ENCODE measurements around the gene BFAR. TPM values are rescaled to one million over a fixed set of nuclear protein-coding genes. Genes with fewer than 3 reads are reported as not detected.

BFAR gene
- total and polyA plus RNA-seq, 9 of the 15 experiments (the other 6 are each of a cell fraction or from before 2014, with no cell fraction given), result 45.0 to 82.6 (median 60.4) TPM

DNA sequence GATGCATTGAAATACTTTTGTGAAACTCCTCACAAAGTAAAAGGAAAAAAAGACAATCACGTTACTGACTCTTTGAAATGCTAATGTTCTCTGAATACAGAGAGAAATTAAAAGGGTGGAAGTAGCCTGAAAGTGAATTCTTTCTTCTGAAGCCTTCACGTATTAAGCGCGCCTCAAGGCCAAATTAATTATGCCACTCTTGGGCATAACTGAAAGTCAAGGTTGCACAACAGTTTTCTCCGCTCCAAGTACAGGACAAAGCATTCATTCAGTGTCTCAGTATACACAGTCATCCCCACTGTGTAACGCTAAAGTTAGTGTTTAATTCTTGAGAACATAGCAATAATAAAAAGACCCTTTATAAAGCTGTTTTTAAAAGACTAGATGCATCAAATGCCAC lies 24.1 kb upstream of the BFAR start:
- POLR2A ChIA-PET, result interaction anchor here (1.2 kb wide), 1 partner anchor 22 kb away, joined by 3 read pairs; the partner anchor contains the start of gene PARN
- no peaks in the 10 kb centered on the region for H3K27me3 ChIP-seq (ENCODE audit: control insufficient read depth in 2 of 2, insufficient read depth in 2 of 2, low read length in 2 of 2)
- FAIRE-seq (no peak), ATAC-seq (no peak), DNase-seq (ENCODE audit: extremely low read depth in 1 of 4, low spot score in 3 of 4) (no peak)
- 95% methylated on average over 6 of the region's 6 CpGs for WGBS (ENCODE audit: insufficient coverage, low coverage, missing lambda C conversion rate)
- intact Hi-C loops (cut with micrococcal nuclease) (no loop called here), in situ Hi-C loops (cut with MboI) (no loop called here)
- H3K4me2 ChIP-seq (ENCODE audit: insufficient read depth, low read length), result no peak overlapping the region
- no peaks in the 10 kb centered on the region for H3K79me2 ChIP-seq (ENCODE audit: control insufficient read depth, insufficient read depth, low read length)
- no peaks in the 10 kb centered on the region for H3K9me1 ChIP-seq (ENCODE audit: control insufficient read depth, insufficient read depth, low read length)
- H4K20me1 ChIP-seq (replicated peaks; ENCODE audit: control insufficient read depth, insufficient read depth, low read length), result no peaks in the 10 kb centered on the region; the same call in 1 of the 2 replicates
- no peaks in the 10 kb centered on the region for H3K9me3 ChIP-seq (replicated peaks; ENCODE audit: control insufficient read depth, insufficient read depth, low read depth, low read length)
- no TSS peak for BruUV-seq (replicated peaks)
- no peak overlapping the region for H2AFZ ChIP-seq (ENCODE audit: low read depth, low read length)
- H3K4me3 ChIP-seq, result no peak overlapping the region
- H3K9ac ChIP-seq (ENCODE audit: insufficient read depth in 1 of 2, low read depth in 2 of 2, low read length in 2 of 2), result no peak overlapping the region
- H3K36me3 ChIP-seq (ENCODE audit: control insufficient read depth, insufficient read depth, low read length), result peaks cover 70% of the 10 kb centered on the region
- CTCF ChIA-PET (ENCODE audit: low intra/inter-chr PET ratio), result no interaction called here
- H3K4me1 ChIP-seq (replicated peaks in 1 of 2; ENCODE audit: control insufficient read depth in 2 of 2, insufficient read depth in 2 of 2, low read length in 2 of 2), result no peaks in the 10 kb centered on the region
- no peak overlapping the region for H3K27ac ChIP-seq (ENCODE audit: extremely low read depth, low read depth, low read length)
- TF ChIP-seq ZKSCAN8 (CRISPR knock-in tag; IDR thresholded peaks at IDR 0.05) (no peak), MYC (IDR thresholded peaks at IDR 0.05; ENCODE audit: low read depth, low read length) (no peak), MYC (CRISPR knock-in tag; IDR thresholded peaks at IDR 0.05; ENCODE audit: borderline replicate concordance, low read depth) (no peak), ZNF239 (CRISPR knock-in tag; IDR thresholded peaks at IDR 0.05) (no peak), ZNF512 (tag; IDR thresholded peaks at IDR 0.05) (no peak), ERF (CRISPR knock-in tag; IDR thresholded peaks at IDR 0.05) (no peak), FOXK1 (CRISPR knock-in tag; IDR thresholded peaks at IDR 0.05; ENCODE audit: borderline replicate concordance) (no peak)
- TF ChIP-seq, protein P1, sequence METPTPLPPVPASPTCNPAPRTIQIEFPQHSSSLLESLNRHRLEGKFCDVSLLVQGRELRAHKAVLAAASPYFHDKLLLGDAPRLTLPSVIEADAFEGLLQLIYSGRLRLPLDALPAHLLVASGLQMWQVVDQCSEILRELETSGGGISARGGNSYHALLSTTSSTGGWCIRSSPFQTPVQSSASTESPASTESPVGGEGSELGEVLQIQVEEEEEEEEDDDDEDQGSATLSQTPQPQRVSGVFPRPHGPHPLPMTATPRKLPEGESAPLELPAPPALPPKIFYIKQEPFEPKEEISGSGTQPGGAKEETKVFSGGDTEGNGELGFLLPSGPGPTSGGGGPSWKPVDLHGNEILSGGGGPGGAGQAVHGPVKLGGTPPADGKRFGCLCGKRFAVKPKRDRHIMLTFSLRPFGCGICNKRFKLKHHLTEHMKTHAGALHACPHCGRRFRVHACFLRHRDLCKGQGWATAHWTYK (CRISPR knock-in tag; IDR thresholded peaks at IDR 0.05), result no peak
- TF ChIP-seq, protein P2, sequence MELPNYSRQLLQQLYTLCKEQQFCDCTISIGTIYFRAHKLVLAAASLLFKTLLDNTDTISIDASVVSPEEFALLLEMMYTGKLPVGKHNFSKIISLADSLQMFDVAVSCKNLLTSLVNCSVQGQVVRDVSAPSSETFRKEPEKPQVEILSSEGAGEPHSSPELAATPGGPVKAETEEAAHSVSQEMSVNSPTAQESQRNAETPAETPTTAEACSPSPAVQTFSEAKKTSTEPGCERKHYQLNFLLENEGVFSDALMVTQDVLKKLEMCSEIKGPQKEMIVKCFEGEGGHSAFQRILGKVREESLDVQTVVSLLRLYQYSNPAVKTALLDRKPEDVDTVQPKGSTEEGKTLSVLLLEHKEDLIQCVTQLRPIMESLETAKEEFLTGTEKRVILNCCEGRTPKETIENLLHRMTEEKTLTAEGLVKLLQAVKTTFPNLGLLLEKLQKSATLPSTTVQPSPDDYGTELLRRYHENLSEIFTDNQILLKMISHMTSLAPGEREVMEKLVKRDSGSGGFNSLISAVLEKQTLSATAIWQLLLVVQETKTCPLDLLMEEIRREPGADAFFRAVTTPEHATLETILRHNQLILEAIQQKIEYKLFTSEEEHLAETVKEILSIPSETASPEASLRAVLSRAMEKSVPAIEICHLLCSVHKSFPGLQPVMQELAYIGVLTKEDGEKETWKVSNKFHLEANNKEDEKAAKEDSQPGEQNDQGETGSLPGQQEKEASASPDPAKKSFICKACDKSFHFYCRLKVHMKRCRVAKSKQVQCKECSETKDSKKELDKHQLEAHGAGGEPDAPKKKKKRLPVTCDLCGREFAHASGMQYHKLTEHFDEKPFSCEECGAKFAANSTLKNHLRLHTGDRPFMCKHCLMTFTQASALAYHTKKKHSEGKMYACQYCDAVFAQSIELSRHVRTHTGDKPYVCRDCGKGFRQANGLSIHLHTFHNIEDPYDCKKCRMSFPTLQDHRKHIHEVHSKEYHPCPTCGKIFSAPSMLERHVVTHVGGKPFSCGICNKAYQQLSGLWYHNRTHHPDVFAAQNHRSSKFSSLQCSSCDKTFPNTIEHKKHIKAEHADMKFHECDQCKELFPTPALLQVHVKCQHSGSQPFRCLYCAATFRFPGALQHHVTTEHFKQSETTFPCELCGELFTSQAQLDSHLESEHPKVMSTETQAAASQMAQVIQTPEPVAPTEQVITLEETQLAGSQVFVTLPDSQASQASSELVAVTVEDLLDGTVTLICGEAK (IDR thresholded peaks at IDR 0.05), result no peak
- TF ChIP-seq, protein P2 (CRISPR knock-in tag; IDR thresholded peaks at IDR 0.05), result no peak

All from K562 (cell line).